ENCODE results near the gene CMIP.

The CMIP gene

GRCh38 chr16:81610936-81611335 lies 166.3 kb downstream of the CMIP start:
- no peak for DNase-seq

DNA sequence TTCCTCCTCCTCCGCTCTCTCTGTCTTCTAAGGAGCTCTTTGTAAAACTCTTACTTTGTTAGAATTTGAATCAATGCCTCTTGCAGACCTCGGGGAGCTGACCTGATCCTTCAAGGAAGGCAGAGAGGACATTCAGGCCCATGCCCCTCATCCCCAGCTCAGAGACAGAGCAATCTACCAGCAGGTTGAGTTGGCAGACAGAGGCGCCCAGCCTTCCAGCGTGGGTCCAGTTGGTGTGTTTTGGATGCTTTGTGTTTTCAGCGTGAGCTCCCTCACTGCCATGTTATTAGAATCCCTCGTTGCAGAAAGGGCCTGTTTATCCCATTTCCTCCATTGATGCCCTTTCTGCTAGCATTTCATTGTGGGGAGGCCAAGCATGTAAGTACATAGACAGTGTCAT lies 167.1 kb downstream of the CMIP start:
- DNase-seq, result no peak

GRCh38 chr16:81612351-81613163 lies 167.9 kb downstream of the CMIP start:
- DNase-seq, result no peak

DNA sequence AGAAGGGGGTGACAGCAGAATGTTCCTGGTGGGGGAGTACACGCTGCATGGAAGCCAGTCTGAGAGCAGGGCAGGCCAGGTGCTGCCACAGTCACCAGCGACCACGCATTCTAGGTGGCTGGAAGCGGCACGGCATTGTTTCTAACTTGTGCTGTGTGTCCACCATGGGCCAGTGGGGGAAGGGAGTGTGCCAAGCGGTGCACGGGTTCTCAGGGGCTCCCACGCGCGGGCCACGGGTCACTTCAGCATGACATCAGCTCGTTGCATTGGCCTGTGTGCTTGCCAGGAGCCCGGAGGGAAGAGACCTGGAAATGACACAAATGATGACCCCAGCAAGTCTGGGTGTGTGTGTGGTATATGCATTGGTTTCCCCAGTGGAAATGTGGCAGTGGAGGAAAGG lies 169.6 kb downstream of the CMIP start:
- no peak for DNase-seq

DNA sequence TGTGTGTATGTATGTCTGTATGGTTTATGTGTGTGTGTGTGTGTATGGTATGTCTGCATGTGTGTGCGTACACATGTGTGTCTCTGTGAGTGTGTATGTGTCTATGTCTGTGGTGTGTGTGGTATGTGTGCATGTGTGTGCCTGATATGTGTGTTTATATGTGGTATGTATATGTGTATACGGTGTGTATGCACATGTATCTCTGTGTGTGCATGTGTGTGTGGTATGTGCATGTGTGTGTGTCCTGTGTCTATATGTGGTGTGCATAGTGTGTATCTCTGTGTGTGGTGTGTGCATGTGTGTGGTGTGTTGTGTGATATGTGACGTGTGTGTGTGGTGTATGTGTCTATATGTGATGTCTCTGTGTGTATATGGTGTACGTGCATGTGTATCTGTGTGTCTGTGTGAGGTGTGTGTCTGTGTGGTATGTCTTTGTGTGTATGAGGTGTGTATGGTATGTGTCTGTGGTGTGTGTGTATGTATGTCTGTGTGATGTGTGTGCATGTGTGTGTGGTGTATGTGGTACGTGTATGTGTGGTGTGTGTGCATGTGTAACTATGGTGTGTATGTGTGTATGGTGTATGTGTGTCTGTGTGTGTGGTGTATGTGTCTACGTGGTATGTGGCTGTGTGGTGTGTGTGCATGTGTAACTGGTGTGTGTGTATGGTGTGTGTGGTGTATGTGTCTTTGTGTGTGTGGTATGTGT lies 170.2 kb downstream of the CMIP start:
- no peak for DNase-seq

GRCh38 chr16:81615411-81615810 lies 170.8 kb downstream of the CMIP start:
- no peak for DNase-seq

DNA sequence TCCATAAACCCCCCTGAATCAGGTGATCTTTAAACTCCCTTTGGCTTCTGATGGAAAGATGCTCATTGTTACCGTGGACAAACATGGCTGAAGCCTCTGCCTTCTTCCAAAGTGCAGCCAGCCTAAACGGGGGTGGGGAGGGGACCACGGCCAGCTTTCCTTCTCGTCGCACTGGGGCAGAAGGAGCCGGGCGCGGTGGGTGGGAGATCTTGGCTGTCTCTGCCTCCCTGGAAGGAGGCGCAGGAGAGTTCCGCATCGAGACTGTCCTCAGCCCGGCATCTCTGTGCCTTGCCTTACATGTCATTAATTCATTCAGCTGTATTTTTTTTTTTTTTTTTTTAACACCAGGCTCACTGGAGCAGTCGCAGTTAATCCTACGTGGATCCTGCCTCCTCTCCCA lies 171.2 kb downstream of the CMIP start:
- no peak for DNase-seq

GRCh38 chr16:81616321-81617020 lies 171.9 kb downstream of the CMIP start:
- peak; percentile 38 for DNase-seq

DNA sequence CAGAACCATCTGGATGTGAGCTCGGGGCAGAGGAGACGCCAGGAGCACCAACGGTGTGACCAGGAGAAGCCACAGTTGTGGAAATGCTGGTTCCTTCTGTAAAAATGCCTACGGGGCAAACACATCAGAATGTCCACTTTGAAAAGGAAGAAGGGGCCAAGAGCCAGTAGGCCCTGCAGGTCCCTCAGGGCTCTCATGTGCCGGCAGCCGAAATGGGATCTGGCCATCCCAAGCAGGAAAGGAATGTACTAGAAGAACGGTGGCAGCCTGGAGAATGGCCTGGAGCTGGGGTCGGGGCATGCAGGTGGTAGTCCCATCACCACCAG lies 172.4 kb downstream of the CMIP start:
- DNase-seq, result no peak

DNA sequence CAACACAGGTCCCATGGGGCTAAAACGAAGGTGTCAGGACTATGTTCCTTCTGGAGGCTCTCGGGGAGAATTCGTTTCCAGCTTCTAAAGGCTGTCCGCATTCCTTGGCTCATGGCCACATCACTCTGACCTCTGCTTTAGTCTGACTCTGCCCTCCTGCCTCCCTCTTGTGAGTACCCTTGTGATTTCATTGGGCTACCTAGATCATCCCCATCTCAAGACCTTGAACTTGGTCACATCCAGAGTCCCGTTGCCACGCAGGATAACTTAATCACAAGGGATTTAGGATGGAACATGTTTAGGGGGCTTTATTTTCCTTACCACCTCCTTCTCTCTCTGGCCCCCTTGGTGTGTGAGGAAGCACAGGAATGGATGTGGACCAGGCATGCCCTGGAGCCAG lies 173.6 kb downstream of the CMIP start:
- DNase-seq, result no peak

DNA sequence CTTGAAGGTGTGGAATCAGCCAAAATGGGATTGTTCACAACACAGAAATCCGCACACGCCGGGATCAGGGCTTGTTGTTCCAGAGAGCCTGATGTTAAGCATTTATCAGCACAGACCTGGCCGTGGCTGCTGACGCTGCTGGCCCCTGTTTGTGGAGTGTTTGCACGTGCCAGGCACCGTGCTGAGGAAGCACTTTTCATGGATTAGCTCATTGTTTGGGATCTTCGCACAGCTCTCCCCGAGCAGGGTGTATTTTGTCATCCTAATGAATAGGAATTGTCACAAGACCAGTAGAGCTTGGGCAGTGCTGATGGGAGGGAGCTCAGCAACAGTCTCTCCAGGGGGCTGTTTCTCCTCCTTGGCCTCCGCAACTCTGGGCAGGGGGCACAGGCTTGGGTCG lies 174.1 kb downstream of the CMIP start:
- no peak for DNase-seq

- no peak for DNase-seq
Observed at GRCh38 chr16:81620029-81620428, 175.4 kb downstream of the CMIP start.

GRCh38 chr16:81620796-81621195 lies 176.2 kb downstream of the CMIP start:
- no peak for DNase-seq

DNA sequence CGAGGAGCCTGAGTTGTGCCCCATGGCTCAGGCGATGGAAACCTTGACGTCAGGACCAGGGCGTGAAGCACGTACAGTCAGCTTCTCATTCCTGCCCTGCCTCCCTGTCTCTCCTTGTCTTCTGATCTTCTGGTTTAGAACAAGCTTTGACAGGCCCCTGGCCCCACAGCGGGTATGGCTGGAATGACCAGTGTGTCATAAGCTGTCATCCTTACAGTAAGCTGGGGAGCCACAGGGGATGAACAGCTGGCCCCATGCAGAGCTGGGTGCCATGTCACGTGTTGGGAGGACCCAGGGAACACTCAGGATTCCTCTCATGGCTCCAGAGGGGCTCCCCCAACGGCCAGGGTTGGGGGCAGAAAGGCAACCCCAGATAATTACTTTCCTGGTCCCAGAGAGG lies 176.9 kb downstream of the CMIP start:
- DNase-seq, result no peak

DNA sequence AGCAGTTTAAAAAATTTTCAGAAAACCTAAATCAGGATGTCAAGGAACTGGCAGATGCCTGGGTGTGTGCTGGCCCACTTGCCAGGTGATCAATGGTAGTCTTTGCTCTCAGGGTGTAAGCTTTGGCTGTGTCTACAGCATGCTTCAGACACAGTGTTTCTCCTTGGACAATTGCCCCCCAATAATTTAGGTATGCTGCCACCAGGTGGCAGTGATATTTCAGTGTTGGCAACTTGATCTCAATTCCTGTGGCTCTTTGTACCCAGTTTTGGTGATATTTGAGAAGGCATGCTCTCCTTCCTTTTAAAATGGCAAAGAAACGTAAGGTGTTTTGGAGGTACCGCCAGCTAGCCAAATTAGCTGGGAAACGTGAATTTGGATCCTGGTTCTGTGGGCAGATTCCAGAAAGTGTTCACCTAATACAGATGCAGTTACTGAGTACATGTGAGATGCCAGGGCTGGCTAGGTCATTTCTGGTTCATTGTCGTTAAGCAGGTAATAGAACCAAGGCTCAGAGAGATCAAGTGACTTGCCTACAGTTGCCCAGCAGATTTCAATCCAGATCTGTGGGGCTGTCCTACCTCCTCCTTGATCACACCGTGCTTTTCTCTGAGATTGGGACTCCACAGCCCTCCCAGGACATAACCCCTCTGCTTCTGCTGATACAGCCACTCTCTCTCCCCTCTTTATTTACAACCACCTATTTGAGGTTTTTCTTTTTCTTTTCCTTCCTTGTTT lies 178.9 kb downstream of the CMIP start:
- peak; percentile 64 for DNase-seq

GRCh38 chr16:81624403-81624759 lies 179.8 kb downstream of the CMIP start:
- DNase-seq, result no peak

GRCh38 chr16:81624760-81625543 lies 180.3 kb downstream of the CMIP start:
- DNase-seq, result no peak

DNA sequence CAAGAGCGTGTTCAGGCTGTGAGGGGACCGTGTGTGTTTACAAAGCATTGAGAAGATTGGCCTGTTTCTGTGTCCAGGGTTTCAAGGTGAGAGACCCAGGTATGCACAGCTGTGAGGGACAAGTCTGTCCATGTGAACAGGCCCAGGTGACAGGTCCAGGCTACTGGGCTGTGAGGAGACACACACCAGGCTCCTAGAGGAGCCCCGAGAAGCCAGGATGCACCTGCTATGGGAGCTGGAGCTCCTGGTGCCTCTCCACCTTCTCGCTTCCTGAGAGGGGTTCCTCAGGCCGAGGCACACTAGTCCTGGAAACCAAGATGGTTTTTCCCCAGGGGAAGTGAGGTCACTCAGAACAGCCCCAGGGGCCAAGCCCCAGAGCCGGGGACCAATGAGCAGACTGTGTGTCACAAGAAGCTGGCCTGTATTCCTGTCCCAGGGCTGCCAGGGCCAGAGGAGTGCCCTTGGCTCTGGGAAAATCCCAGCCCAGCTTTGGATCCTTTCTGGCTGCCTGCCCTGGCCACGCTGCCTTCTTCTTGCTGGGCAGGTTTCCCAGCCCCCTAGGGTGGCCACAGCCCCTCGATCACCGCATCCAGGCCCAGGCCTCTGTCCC lies 181.0 kb downstream of the CMIP start:
- no peak for DNase-seq

DNA sequence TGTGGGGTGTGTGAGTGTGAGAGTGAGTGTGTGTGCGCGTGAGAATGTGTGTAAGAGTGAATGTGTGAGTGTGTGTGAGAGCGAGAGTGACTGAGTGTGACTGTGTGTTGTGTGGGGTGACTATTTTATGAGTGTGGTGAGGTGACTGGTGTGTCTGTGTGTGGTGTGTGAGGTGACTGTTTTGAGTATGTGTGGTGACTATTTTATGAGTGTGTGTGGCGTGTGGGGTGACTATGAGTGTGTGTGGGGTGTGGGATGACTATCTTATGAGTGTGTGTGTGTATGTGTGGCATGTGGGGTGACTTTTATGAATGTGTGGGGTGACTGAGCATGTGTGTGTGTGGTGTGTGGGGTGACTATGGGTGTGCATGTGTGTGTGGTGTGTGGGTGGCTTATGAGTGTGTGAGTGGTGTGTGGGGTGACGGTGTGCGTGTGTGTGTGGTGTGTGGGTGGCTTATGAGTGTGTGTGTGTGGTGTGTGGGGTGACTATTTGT lies 181.6 kb downstream of the CMIP start:
- DNase-seq, result no peak

GRCh38 chr16:81627024-81627423 lies 182.4 kb downstream of the CMIP start:
- no peak for DNase-seq

GRCh38 chr16:81627729-81628244 lies 183.2 kb downstream of the CMIP start:
- DNase-seq, result no peak
